LNCAP (cell line): Measurements from ENCODE around the gene XCL2.

Experiments used
- TF ChIP-seq, protein P1 (sequence below): fragments of 450-650 bp; IDR thresholded peaks from 2 replicates; pipeline ENCODE4 v1.5.1; 2017; ENCODE audit warnings: mild to moderate bottlenecking

XCL2 gene

DNA sequence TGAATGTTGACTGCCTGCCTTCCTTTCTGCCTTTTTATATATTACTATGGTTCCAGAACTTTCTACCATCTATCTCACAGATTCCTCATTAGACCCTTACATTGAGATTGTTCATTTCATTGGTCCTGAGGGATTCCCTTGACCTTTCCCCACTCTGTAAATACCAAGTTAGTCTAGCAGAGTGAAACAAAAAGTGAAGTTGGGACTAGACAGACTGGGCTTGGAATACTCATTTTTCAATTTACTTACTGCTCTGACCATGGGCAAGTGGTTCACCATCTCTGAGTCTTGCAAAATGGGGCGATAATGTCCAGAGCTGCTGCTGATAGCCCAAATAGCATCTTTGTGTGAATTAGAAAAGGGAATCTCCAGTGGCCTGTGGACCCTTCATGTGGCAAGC lies 38.8 kb downstream of the XCL2 start:
- TF ChIP-seq, protein P1, sequence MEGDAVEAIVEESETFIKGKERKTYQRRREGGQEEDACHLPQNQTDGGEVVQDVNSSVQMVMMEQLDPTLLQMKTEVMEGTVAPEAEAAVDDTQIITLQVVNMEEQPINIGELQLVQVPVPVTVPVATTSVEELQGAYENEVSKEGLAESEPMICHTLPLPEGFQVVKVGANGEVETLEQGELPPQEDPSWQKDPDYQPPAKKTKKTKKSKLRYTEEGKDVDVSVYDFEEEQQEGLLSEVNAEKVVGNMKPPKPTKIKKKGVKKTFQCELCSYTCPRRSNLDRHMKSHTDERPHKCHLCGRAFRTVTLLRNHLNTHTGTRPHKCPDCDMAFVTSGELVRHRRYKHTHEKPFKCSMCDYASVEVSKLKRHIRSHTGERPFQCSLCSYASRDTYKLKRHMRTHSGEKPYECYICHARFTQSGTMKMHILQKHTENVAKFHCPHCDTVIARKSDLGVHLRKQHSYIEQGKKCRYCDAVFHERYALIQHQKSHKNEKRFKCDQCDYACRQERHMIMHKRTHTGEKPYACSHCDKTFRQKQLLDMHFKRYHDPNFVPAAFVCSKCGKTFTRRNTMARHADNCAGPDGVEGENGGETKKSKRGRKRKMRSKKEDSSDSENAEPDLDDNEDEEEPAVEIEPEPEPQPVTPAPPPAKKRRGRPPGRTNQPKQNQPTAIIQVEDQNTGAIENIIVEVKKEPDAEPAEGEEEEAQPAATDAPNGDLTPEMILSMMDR, result no peak

DNA sequence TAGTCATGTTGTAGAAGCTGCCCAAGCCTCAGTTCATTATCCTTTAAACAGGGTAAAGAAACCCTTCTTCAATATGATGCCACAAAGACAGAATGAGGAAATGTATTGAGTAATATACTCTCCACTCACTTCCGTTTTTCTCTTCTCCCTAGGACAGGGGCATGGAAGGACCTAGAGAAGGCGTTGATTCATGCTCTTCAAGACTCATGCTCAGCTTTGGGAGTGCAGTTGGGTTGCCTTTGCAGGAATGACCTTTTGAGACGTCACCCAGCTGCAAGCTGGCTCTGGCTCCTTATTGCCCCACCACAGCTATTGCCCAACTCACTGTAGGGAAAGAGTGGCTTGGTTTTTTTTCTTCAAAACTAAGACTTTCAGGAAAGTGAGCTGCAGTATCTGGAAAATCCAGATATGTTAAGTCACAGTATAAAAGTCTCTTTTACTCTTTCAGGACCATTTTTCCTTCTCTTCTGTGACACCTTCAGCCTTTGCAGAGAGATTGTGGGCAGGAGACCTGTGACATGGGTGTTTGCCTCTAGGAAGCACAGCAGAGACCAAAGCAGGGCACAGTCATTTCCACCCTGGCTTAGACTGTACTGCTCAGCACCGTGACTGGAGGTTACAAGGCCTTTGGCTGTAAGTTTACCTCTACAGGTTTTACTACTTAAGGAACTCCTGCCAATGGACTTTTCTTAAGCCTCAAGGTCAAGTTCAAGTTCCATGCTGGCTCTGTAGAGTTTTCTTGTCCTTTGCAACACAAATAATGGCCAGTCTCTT lies 39.5 kb downstream of the XCL2 start:
- TF ChIP-seq, protein P1, result no peak

DNA sequence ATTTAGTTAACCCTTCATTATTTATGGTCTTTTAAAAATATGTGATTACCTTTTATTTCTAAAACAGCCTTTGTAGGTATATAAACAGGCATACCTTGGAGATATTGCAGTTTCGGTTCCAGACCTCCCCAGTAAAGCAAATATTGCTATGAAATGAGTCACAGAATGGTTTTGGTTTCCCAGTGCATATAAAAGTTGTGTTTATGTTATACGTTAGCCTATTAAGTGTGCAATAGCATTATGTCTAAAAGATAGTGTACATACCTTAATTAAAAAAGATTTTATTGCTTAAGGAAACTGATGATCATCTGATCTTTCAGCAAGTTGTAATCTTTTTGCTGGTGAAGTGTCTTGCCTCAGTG lies 44.1 kb downstream of the XCL2 start:
- TF ChIP-seq, protein P1, result no peak

DNA sequence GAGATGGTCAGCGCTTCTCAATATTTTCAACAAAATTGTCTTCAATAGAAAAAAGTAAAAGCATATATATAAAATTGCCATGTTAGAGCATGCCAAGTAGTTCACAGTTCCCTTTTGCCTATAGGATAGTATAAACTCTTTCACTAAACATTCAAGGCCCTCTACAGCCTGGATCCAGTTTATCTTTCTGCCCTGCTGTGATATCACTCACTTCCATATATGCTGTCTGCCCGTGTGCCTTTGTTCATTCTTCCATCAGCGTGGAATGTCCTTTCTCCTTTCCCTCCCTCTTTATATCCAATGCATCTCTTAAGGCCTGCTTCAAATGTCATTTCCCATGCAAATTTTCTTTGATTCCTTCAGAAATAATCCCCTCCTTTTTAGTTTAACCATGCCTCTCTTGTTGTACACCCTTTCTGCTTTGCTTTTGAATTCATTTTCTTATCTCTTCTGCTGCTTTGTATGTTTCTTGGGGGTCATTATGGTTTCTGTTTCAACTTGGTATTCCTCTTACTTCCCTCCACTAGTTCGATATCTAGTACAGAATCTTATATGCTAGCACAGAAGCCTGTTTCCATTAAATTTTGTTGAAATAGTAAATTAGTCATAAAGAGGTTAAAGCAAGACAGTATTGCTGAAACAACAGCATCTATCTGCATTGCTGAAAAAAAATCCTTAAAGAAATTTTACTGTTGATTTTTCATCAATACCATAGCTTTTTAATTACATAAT lies 44.7 kb downstream of the XCL2 start:
- TF ChIP-seq, protein P1, result no peak

DNA sequence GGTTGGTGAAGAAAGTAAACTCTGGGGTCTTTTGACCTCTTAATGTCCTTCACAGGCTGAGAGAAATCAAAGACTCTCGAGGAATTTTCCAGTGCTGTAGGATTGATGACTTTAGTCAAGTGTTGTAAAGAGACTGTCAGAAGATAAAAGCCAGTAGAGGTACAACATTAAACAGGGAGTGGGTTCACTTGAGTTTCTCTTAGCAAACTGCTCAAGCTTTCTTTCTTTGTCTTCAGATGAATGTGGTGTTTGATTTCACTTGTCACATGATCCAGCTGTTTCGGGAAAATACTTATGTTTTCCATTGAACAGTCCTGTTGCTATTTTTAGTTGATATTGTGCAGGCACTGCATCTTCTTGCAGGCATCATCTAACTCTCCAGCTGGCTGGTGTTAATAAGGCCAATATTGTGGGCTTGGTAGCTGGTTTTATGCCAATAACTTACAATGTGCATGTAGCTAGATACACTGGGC lies 45.6 kb downstream of the XCL2 start:
- TF ChIP-seq, protein P1, result no peak

DNA sequence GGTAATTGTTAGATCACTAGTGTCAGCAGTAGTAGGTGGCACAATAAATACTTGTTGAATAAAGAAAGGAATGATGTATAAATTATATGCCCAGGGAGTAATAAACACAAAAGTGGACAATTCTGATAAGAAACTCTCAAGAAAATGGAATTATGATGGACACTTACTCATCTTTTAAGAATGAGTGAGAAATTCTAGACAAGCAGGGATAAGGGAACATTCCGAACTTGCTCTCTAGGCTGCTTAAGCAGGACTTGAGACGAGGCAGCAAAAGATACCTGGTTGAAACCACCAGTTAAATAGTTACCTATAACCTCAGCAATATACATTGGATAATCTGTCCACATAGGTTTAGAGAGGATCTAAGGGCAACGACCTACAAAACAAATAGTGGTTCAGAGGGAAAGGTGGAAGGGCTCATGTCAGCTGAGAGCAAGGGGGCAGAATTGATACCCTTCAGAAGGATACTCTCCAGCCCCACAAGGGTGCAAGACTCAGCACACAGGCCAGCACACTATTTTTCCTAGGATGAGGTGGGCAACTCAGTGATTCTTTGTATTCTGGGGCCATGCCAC lies 46.3 kb downstream of the XCL2 start:
- TF ChIP-seq, protein P1, result no peak

DNA sequence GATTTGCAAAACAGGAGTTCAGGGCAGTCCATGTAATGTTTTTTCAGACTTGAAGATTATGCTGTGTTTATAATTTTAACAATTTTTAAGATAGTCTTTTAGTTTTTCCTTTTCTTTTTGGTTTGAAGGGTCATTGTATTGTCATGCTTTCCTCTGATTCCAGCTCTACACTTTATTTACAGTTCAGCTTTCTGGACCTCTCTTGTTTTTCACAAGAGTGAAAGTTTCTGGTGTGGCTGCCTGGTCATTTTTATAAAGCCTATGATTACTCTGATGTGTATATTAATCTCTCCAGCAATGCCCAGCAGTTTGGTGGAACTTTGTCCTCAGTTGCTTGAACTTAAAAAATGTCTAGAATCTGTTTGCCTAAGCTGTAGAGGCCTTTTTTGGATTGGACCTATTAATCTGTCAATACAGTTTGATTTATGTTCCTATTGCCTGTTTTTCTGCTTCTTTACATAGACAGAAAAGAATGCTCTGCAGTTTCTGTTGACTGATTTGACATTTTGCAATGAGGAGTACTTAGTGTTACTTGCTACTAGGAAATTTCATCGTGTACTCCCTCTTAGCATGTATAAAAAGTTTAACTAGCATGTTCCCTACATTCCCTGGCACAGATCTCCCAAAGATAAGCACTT lies 52.2 kb downstream of the XCL2 start:
- TF ChIP-seq, protein P1, result no peak
